Effector memory CD4-positive, alpha-beta T cell (primary cell): ENCODE data around the gene APH1B.
"Not testable (repeated sequence)": the region's sequence is repeated elsewhere in the genome, so short reads cannot be mapped to it uniquely, and the experiment has no call there.

Experiments used
- DNase-seq, 3 donors: peaks; one replicate each; pipeline ENCODE4 v3.0.0-alpha.2; 2020
- H3K27ac ChIP-seq: 2 replicates; pipeline ENCODE4 v1.7.0; 2013; ENCODE audit warnings: mild to moderate bottlenecking, low read length, moderate library complexity; ENCODE audit not compliant: insufficient read depth, poor library complexity, severe bottlenecking
- H3K27me3 ChIP-seq: replicated peaks from 2 replicates; pipeline ENCODE4 v1.7.0; 2013; ENCODE audit warnings: mild to moderate bottlenecking, low read length; ENCODE audit not compliant: insufficient read depth, control insufficient read depth, poor library complexity, severe bottlenecking
- H3K36me3 ChIP-seq: 2 replicates; pipeline ENCODE4 v1.7.0; 2013; ENCODE audit warnings: mild to moderate bottlenecking, low read length, moderate library complexity; ENCODE audit not compliant: control insufficient read depth, insufficient read depth
- H3K4me1 ChIP-seq: 2 replicates; pipeline ENCODE4 v1.7.0; 2013; ENCODE audit warnings: low read length, mild to moderate bottlenecking; ENCODE audit not compliant: control insufficient read depth, insufficient read depth, poor library complexity, severe bottlenecking
- H3K4me3 ChIP-seq: 2 replicates; pipeline ENCODE4 v1.7.0; 2013; ENCODE audit warnings: low read length, low read depth, mild to moderate bottlenecking; ENCODE audit not compliant: insufficient read depth, poor library complexity, severe bottlenecking
- H3K9me3 ChIP-seq: 2 replicates; pipeline ENCODE4 v1.7.0; 2013; ENCODE audit warnings: mild to moderate bottlenecking, low read length, moderate library complexity; ENCODE audit not compliant: control insufficient read depth
- total RNA-seq, 3 donors: gene quantifications; one replicate each; lab custom pipeline; 2026; lab: John Stamatoyannopoulos, UW

The APH1B gene
- total RNA-seq: 11.7 to 13.9 (median 12.1) reads per million in 3 donors

DNA sequence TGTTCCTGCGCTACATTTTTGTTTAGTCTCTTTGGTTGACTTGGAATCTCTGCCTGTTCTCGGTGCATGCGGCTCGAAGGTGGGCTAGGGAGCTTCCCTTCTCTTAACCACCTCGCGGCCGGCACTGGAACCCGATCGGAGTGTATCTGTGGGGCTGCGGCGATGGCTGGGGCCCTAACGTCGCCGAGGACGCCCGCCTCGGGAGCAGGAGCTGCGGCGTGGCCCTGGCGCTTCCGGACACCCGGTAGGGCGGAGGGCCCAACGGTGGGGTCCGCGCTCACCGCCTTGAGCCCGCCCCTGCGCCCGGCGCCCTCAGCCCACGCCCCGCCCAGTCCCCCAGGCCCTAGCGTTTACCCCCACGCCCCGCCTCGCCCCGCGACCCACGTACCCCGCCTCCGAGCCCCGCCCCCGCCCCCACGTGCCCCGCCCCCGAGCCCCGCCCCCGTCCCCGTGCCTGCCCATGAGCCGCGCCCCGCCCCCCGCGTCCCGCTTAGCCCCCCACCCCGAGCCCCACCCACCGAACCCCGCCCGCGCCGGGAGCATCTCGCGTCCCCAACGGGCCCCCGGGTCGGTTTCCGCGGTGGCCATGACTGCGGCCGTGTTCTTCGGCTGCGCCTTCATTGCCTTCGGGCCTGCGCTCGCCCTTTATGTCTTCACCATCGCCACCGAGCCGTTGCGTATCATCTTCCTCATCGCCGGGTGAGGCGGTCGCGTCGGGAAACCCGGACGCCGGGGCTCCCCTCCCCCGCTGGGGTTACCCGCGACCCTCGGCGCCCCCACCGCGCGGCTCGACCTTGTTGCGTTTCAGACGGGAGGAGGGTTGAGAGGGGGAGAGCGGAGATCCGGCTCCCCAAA, at the start of gene APH1B:
Gene APH1B (plus strand): TSS at position 568 of the 855 bp plus-strand sequence. CDS start 19 bp downstream, at position 587.
- H3K27ac ChIP-seq: peak within 1 kb of the TSS; percentile 74
- peak; percentile 78 to 81 (median 79) for DNase-seq
- H3K4me1 ChIP-seq: peaks cover 11% of the 10 kb centered on the region
- no peaks in the 10 kb centered on the region for H3K36me3 ChIP-seq
- no peaks in the 10 kb centered on the region for H3K9me3 ChIP-seq
- H3K4me3 ChIP-seq: peak within 1 kb of the TSS; percentile 96
- H3K27me3 ChIP-seq: no peaks in the 10 kb centered on the region

DNA sequence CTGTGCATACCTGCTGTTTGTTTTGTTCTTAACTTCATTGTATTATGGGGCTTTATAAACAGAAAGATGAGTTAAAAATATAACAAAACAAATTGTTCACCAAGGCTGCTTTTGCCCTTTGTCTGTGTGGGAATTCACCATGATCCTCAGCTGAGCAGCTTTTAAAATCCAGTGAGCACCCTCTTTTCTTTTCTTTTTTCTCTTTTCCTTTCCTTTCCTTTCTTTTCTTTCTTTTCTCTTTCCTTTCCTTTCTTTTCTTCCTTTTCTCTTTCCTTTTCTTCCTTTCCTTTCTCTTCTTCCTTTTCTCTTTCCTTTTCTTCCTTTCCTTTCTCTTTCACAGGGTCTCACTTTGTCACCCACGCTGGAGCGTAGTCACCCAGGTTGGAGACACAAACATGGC, 49.7 kb upstream of the APH1B start:
- H3K4me3 ChIP-seq: no peak overlapping the region
- H3K27ac ChIP-seq: no peak overlapping the region
- DNase-seq: no peak
- H3K9me3 ChIP-seq: no peaks in the 10 kb centered on the region
- peaks cover 9% of the 10 kb centered on the region for H3K36me3 ChIP-seq
- H3K4me1 ChIP-seq: peaks cover 19% of the 10 kb centered on the region
- H3K27me3 ChIP-seq: no peaks in the 10 kb centered on the region

DNA sequence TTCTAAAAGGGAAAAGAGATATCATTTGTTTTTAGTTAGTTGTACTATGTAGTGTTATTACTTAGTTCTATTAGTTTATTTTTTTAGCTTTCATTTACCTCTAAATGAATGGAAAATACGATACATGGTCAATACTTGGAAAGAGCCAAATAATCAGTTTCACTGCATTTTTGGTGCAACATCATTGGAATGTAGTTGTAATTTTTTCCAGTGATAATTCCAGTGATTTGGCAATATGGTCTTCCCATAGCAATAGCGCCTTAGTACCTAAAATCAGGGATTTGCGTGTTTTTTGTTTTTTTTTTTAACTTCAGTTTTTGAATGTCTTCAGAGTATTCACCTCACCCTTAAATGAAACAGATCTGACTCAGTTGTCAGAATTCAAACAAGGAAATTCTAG, 46.2 kb upstream of the APH1B start:
- no peak overlapping the region for H3K4me3 ChIP-seq
- no peaks in the 10 kb centered on the region for H3K36me3 ChIP-seq
- peak overlapping the region; percentile 41 for H3K27ac ChIP-seq
- H3K27me3 ChIP-seq: no peaks in the 10 kb centered on the region
- H3K9me3 ChIP-seq: no peaks in the 10 kb centered on the region
- peaks cover 29% of the 10 kb centered on the region for H3K4me1 ChIP-seq
- DNase-seq: no peak

DNA sequence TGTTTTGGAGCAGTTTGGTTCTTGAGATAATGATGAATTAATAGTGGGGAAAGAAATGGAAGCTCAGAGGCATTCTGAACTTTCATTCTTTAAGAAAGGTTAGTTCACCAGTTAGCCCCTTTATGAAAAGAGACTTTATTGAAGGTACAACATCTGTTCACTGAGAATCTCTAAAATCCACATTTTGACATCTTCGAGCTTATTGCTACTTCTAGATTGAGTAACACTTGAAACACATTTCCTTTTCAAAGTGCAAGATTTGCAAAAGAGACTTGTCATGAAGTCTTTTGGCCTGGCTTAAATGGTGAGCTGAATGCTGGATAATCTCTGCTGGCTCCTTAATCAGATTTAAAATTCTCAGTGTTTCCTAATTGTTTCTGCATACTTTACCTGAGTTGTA, 45.7 kb upstream of the APH1B start:
- H3K4me1 ChIP-seq: peaks cover 29% of the 10 kb centered on the region
- no peaks in the 10 kb centered on the region for H3K36me3 ChIP-seq
- H3K9me3 ChIP-seq: no peaks in the 10 kb centered on the region
- no peak overlapping the region for H3K4me3 ChIP-seq
- peak overlapping the region; percentile 63 for H3K27ac ChIP-seq
- DNase-seq: no peak
- H3K27me3 ChIP-seq: no peaks in the 10 kb centered on the region

DNA sequence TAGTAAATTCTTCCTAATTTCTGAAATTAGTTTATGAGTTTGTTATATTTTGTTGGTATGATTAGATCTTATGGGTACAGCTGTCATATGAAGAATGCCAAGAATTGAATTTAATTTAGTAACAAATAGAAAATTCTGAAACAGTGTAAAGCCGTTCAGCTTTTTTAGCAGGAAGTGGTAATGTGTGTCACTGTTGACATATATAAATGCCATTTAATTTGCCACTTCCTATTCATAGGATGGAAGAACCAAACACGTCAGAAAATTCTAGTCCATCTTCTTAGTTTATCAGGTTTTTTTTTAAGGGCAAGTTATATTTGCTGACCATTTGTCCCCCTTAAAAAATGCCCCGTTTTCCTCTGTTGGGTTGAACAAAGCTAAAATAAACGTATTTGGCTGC, 45.0 kb upstream of the APH1B start:
- H3K36me3 ChIP-seq: no peaks in the 10 kb centered on the region
- H3K4me3 ChIP-seq: no peak overlapping the region
- DNase-seq: no peak
- peaks cover 29% of the 10 kb centered on the region for H3K4me1 ChIP-seq
- H3K27me3 ChIP-seq: no peaks in the 10 kb centered on the region
- H3K9me3 ChIP-seq: no peaks in the 10 kb centered on the region
- H3K27ac ChIP-seq: peak overlapping the region; percentile 63

DNA sequence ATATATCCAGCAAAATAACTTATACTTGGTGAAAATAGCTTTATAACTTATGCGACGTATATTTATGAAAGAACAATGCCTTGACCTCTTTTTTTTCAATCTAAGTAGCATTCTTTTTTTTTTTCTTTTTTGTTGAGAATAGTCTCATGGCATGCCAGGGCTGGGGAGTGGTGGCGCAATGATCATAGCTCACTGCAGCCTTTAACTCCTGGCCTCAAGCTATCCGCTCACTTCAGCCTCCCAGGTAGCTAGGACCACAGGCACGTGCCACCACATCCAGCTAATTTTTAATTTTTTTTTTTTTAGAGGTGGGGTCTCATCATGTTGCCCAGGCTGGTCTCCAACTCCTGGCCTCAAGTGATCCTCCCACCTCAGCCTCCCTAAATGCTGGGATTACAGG, 44.5 kb upstream of the APH1B start:
- no peak for DNase-seq
- H3K36me3 ChIP-seq: no peaks in the 10 kb centered on the region
- H3K27ac ChIP-seq: no peak overlapping the region
- H3K27me3 ChIP-seq: no peaks in the 10 kb centered on the region
- H3K4me1 ChIP-seq: peaks cover 28% of the 10 kb centered on the region
- no peaks in the 10 kb centered on the region for H3K9me3 ChIP-seq
- no peak overlapping the region for H3K4me3 ChIP-seq

DNA sequence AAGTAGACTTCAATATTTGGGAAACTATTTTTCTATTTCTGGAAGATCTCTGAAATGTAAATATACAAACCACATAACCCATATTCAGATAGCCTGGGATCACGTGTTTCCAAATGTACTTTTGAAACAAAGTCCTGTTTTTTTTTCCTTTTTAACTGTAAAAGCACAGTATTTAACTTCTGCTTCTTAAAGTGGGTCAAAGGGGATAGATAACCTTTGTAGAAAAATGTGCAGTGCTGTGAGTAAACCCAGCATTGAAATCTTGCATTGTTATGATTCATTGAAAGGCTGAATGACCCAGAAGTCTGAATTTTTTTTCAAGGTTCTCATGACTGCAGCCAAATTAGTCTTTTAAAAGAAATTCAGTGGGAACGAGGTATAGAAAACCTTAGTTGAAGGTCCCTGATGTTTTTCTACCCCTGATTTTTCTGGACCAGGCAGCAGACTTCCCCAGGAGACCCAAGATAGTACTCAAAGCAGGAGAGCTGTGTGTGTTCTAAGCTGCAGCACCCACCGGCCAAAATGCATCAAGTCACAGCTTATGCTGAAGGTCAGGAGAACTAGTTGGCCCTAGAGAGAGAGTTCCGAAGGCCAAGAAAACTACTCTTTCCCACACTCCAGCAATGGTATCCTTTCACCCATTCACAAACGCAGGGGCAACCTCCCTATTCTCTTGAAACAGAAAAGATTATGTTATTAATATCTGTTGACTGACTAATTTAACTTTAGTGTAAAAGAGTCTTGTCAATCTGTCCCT, 43.6 kb upstream of the APH1B start:
- H3K4me1 ChIP-seq: peaks cover 27% of the 10 kb centered on the region
- H3K9me3 ChIP-seq: no peaks in the 10 kb centered on the region
- no peak overlapping the region for H3K27ac ChIP-seq
- no peaks in the 10 kb centered on the region for H3K27me3 ChIP-seq
- no peak overlapping the region for H3K4me3 ChIP-seq
- no peak for DNase-seq
- H3K36me3 ChIP-seq: no peaks in the 10 kb centered on the region

DNA sequence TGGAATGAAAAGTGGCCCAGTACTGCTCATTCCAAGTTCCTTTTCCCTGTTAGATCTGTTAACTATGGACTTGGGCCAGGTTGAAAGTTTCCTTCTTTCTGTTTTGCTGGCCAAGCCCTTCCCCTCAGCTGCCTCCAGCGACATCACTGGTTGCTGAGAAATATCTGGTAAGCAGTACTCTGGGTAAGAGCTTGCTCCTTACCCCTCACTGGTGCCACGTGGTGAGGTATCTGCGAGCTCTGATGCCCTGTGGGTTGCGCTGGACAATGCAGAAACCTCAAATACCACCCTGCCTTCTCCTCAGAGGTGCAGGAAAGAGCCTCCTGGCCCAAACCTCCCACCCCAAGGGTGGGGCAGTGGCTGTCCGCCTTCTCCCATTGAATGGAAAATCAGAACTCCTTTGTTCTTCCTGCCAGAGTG, 42.9 kb upstream of the APH1B start:
- no peak overlapping the region for H3K4me3 ChIP-seq
- no peak overlapping the region for H3K27ac ChIP-seq
- no peaks in the 10 kb centered on the region for H3K9me3 ChIP-seq
- H3K36me3 ChIP-seq: no peaks in the 10 kb centered on the region
- H3K4me1 ChIP-seq: peaks cover 27% of the 10 kb centered on the region
- H3K27me3 ChIP-seq: no peaks in the 10 kb centered on the region
- no peak for DNase-seq

DNA sequence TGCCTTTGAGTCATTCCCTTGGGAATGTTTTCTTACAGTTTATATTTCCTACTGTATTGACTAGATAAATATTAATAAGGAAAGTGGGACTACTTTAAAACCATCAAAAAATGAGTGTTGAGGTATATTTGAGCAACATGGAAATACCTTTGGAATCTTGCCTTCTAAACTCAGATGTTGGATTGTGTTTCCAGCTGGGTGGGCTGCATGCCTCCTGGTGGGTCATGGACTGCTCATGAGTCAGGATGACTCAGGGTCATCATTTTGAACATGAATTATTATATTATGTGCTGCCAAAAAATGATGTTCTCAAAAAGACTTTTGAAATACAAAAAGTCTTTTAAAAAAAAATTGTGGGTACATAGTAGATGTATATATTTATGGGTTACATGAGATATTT, 41.1 kb upstream of the APH1B start:
- no peaks in the 10 kb centered on the region for H3K9me3 ChIP-seq
- H3K27ac ChIP-seq: no peak overlapping the region
- DNase-seq: no peak
- H3K4me3 ChIP-seq: no peak overlapping the region
- H3K27me3 ChIP-seq: no peaks in the 10 kb centered on the region
- H3K4me1 ChIP-seq: peaks cover 20% of the 10 kb centered on the region
- H3K36me3 ChIP-seq: no peaks in the 10 kb centered on the region

DNA sequence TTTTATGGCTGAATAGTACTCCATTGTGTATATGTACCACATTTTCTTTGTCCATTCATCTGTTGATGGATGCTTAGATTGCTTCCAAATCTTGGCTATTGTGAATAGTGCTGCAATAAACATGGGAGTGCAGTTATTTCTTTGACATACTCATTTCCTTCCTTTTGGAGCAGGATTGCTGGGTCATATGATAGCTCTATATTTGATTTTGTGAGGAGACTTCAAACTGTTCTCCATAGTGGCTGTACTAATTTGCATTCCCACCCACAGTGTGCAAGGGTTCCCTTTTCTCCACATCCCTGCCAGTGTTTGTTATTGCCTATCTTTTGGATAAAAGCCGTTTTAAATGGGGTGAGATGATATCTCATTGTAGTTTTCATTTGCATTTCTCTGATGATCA, 40.3 kb upstream of the APH1B start:
- not testable (repeated sequence) for H3K27me3 ChIP-seq, H3K4me3 ChIP-seq, DNase-seq, H3K9me3 ChIP-seq, H3K27ac ChIP-seq, H3K36me3 ChIP-seq
- H3K4me1 ChIP-seq: peaks cover 16% of the 10 kb centered on the region
